ENCODE data around the gene NPHP4.

NPHP4 gene

GRCh38 chr1:5950201-5950895, 41.9 kb downstream of the NPHP4 start:
- DNase-seq (ENCODE audit: low read depth) = no peak

- DNase-seq (ENCODE audit: low read depth) = no peak
Measured at GRCh38 chr1:5949761-5950100, 42.5 kb downstream of the NPHP4 start.

- DNase-seq (ENCODE audit: low read depth) = no peak
Measured at GRCh38 chr1:5949085-5949760, 43.0 kb downstream of the NPHP4 start.

GRCh38 chr1:5948681-5949005, 43.6 kb downstream of the NPHP4 start:
- DNase-seq (ENCODE audit: low read depth) = no peak

GRCh38 chr1:5947978-5948680, 44.1 kb downstream of the NPHP4 start:
- no peak for DNase-seq (ENCODE audit: low read depth)

GRCh38 chr1:5947071-5947821, 45.0 kb downstream of the NPHP4 start:
- no peak for DNase-seq (ENCODE audit: low read depth)

GRCh38 chr1:5945445-5945844, 46.8 kb downstream of the NPHP4 start:
- no peak for DNase-seq (ENCODE audit: low read depth)

- DNase-seq (ENCODE audit: low read depth) = no peak
Measured at GRCh38 chr1:5944843-5945167, 47.4 kb downstream of the NPHP4 start.

GRCh38 chr1:5944154-5944842, 47.9 kb downstream of the NPHP4 start:
- no peak for DNase-seq (ENCODE audit: low read depth)

GRCh38 chr1:5943343-5944124, 48.7 kb downstream of the NPHP4 start:
- no peak for DNase-seq (ENCODE audit: low read depth)

GRCh38 chr1:5941671-5942070, 50.6 kb downstream of the NPHP4 start:
- no peak for DNase-seq (ENCODE audit: low read depth)

GRCh38 chr1:5940723-5941407, 51.4 kb downstream of the NPHP4 start:
- DNase-seq (ENCODE audit: low read depth) = no peak

- DNase-seq (ENCODE audit: low read depth) = no peak
Measured at GRCh38 chr1:5939271-5940170, 52.7 kb downstream of the NPHP4 start.

- peak; percentile 58 for DNase-seq (ENCODE audit: low read depth)
Measured at GRCh38 chr1:5938101-5938646, 54.1 kb downstream of the NPHP4 start.

- DNase-seq (ENCODE audit: low read depth) = no peak
Measured at GRCh38 chr1:5937373-5937857, 54.8 kb downstream of the NPHP4 start.

- no peak for DNase-seq (ENCODE audit: low read depth)
Measured at GRCh38 chr1:5936621-5937372, 55.4 kb downstream of the NPHP4 start.

- no peak for DNase-seq (ENCODE audit: low read depth)
Measured at GRCh38 chr1:5936126-5936525, 56.1 kb downstream of the NPHP4 start.

- no peak for DNase-seq (ENCODE audit: low read depth)
Measured at GRCh38 chr1:5935026-5935425, 57.2 kb downstream of the NPHP4 start.
